Activated T-cell treated with anti-CD3 and anti-CD28 coated beads, Interleukin-2, amount 50 U/mL, for 1 hour (primary cell): ENCODE data around the gene DHRSX.
"Not testable (repeated sequence)": the region's sequence is repeated elsewhere in the genome, so short reads cannot be mapped to it uniquely, and the experiment has no call there.

ENCODE experiments used
- DNase-seq: peaks from one replicate; pipeline ENCODE4 v3.0.0-alpha.2; 2020

The DHRSX gene

GRCh38 chrX:2519638-2520037 is 18.9 kb upstream of the DHRSX start:
- not testable (repeated sequence) for DNase-seq

- no peak for DNase-seq
Measured at GRCh38 chrX:2517055-2517454, 16.3 kb upstream of the DHRSX start.

GRCh38 chrX:2516623-2517022 is 15.8 kb upstream of the DHRSX start:
- DNase-seq, result no peak

- no peak for DNase-seq
Measured at GRCh38 chrX:2514131-2514530, 13.4 kb upstream of the DHRSX start.

GRCh38 chrX:2513121-2513664 is 12.4 kb upstream of the DHRSX start:
- DNase-seq, result no peak

- DNase-seq, result no peak
Measured at GRCh38 chrX:2512501-2512900, 11.7 kb upstream of the DHRSX start.

GRCh38 chrX:2511326-2511725 is 10.6 kb upstream of the DHRSX start:
- no peak for DNase-seq

GRCh38 chrX:2508648-2509335 is 8.0 kb upstream of the DHRSX start:
- no peak for DNase-seq

GRCh38 chrX:2507904-2508627 is 7.3 kb upstream of the DHRSX start:
- DNase-seq, result no peak

GRCh38 chrX:2507196-2507595 is 6.4 kb upstream of the DHRSX start:
- DNase-seq, result no peak

GRCh38 chrX:2505341-2505740 is 4.6 kb upstream of the DHRSX start:
- DNase-seq, result not testable (repeated sequence)

GRCh38 chrX:2504706-2505332 is 4.0 kb upstream of the DHRSX start:
- no peak for DNase-seq

- no peak for DNase-seq
Measured at GRCh38 chrX:2503591-2504500, 3.1 kb upstream of the DHRSX start.

- DNase-seq, result no peak
Measured at GRCh38 chrX:2502668-2503519, 2.1 kb upstream of the DHRSX start.

- no peak for DNase-seq
Measured at GRCh38 chrX:2502120-2502667, 1.4 kb upstream of the DHRSX start.

- no peak for DNase-seq
Measured at GRCh38 chrX:2501559-2502102, 855 bp upstream of the DHRSX start.

- peak; percentile 46 for DNase-seq
Measured at GRCh38 chrX:2500091-2500802, 529 bp downstream of the DHRSX start.

GRCh38 chrX:2499507-2499906 is 1.3 kb downstream of the DHRSX start:
- DNase-seq, result no peak

GRCh38 chrX:2498781-2499302 is 1.9 kb downstream of the DHRSX start:
- no peak for DNase-seq
